Transverse colon (tissue), 4 donors: ENCODE measurements around the gene INAFM2. TPM values are rescaled to one million over a fixed set of nuclear protein-coding genes. Genes with fewer than 3 reads are reported as not detected.

ENCODE experiments used
- DNase-seq: peaks from one replicate; pipeline ENCODE4 v3.0.0-alpha.2; 2019
- H3K27ac ChIP-seq, 4 donors: fragments of 200-600 bp; sonication (generic); 2 replicates each; pipeline ENCODE4 v1.5.1; 2016 to 2018; ENCODE audit warnings: inconsistent platforms in 4 of 4
- H3K27me3 ChIP-seq: fragments of 200-600 bp; sonication (generic); 2 replicates; pipeline ENCODE4 v1.5.1; 2017; ENCODE audit warnings: inconsistent platforms
- H3K36me3 ChIP-seq, 4 donors: fragments of 200-600 bp; sonication (generic); 2 replicates each; pipeline ENCODE4 v1.5.1; 2017 to 2019; ENCODE audit warnings: inconsistent platforms in 4 of 4
- H3K4me1 ChIP-seq, 4 donors: fragments of 200-600 bp; sonication (generic); 2 replicates each; pipeline ENCODE4 v1.5.1; 2017 to 2020; ENCODE audit warnings: inconsistent platforms in 4 of 4
- H3K4me3 ChIP-seq, 4 donors: fragments of 200-600 bp; sonication (generic); 1 replicate in 1 of 4; 2 replicates in 3 of 4; pipeline versions ENCODE4 v1.5.1 to v1.6.1; 2017 to 2019; ENCODE audit warnings: inconsistent platforms in 4 of 4
- H3K9me3 ChIP-seq, 2 donors: fragments of 200-600 bp; sonication (generic); 2 replicates each; pipeline ENCODE4 v1.5.1; 2017 to 2019; ENCODE audit warnings: inconsistent platforms in 2 of 2
- EP300 ChIP-seq: sonication (generic); formaldehyde crosslinking; IDR thresholded peaks from one replicate; pipeline ENCODE4 v1.6.1; 2017; ENCODE audit warnings: antibody characterized with exemption, low read depth
- POLR2A ChIP-seq: fragments of 450-650 bp; IDR thresholded peaks from one replicate; pipeline ENCODE4 v1.6.1; 2016; ENCODE audit warnings: antibody characterized with exemption, mild to moderate bottlenecking, moderate library complexity
- POLR2AphosphoS5 ChIP-seq, 3 donors: sonication (generic); formaldehyde crosslinking; IDR thresholded peaks; one replicate each; pipeline ENCODE4 v1.6.1; 2016; ENCODE audit warnings: antibody characterized with exemption in 3 of 3
- WGBS, 2 donors: methylation state at CpG; one replicate each; pipeline ENCODE4 v1.1.5; 2018; ENCODE audit warnings: low coverage in 1 of 2; 5-methylcytosine and 5-hydroxymethylcytosine counted together
- in situ Hi-C, 4 donors: fragments of 200-750 bp; cut with MboI; loops; one replicate each; pipeline versions ENCODE4 v1.15.0 to v1.15.1; 2017; ENCODE audit warnings: low sequenced_read_pairs in 3 of 4, low pct_ligation_motif_present in 1 of 4, low pct_unique_long_range_greater_than_20kb in 1 of 4
- intact Hi-C: fragments of 100-400 bp; cut with DNase I; formaldehyde crosslinking; loops from one replicate; pipeline ENCODE4 v1.15.1; 2023; ENCODE audit warnings: low total_unique reads
- total RNA-seq, 4 donors: library from RNA; depleted of rRNA; stranded (reverse); fragments of >200 nt; gene quantifications; one replicate each; pipeline ENCODE4 v1.1.0, GENCODE V29; 2016
- TF ChIP-seq, protein P1 (sequence below), 5 experiments: fragments of 200-600 bp in 3 of 5; fragments of 450-650 bp in 2 of 5; sonication (generic) in 3 of 5; IDR thresholded peaks; 1 replicate in 2 of 5; 2 replicates in 3 of 5; pipeline ENCODE4 v1.5.1; 2016 to 2017; ENCODE audit warnings: antibody characterized with exemption in 5 of 5, inconsistent platforms in 3 of 5, mild to moderate bottlenecking in 2 of 5, moderate library complexity in 1 of 5

INAFM2 gene
- total RNA-seq, 4 donors from 2014 or later = 14.5 to 62.1 (median 19.4) TPM

DNA sequence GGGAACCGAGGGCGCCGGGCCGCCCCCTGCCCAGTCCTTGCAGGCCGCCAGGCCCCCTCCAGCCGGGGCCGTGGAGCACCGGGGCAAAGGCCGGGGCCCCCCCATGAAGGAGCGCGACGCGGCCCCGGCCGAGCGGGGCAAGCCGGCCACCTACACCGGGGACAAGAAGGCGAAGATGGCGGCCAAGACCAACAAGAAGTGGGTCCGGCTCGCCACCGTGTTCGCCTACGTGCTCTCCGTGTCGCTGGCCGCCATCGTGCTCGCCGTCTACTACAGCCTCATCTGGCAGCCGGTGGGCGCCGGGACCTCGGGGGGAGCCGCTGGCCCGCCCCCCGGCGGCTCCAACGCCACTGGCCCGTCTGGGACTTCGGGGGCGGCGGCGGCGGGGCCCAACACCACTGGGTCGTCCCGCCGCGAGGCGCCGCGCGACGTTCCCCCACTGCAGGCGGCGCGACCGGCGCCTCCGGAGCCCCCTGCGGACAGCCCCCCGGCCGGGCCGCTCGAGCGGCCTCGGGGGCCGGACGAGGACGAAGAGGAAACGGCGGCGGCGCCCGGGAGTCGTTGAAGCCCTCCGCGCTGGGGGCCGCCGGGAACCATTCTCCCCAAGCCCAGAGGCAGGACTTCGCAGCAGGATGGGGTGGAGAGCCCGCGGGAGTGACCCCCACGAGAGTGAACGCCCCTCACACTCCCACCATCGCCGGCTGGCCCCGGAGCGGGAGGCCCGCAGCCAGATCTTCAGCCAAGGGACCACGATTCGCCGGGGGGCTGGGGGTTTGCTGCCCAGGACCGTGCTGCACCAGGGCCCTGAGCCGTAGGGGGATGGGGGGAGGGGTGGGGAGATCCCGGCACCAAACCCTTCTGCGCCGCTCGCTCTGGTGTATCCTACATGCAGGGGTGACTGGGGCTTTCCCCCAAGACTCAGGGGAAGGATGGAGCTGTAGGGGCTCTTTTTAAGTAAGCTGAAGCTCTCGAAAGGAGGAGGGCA is 753 bp downstream of the INAFM2 start:
- Histone ChIP-seq H3K4me1 (peaks cover under 1 to 52% (median 22%) of the 10 kb centered on the region in 4 donors), H3K27ac (peak overlapping the region; percentile 89 to 98 (median 96)), H3K27me3 (no peaks in the 10 kb centered on the region), H3K36me3 (no peaks in the 10 kb centered on the region), H3K4me3 (peak overlapping the region; percentile 41 to 91 (median 78)), H3K9me3 (no peaks in the 10 kb centered on the region)
- DNase-seq = no peak
- in situ Hi-C loops (loop anchor here in 1 of 4 donors (25.0 kb wide), 1 partner anchor 88 kb away; the partner anchor contains the start of gene IVD), intact Hi-C loops (loop anchor here (1.0 to 10.0 kb wide), 2 partner anchors 16 to 219 kb away; partner anchors contain the start of genes BMF and CCDC9B)
- TF ChIP-seq EP300 (no peak), POLR2AphosphoS5 (IDR thresholded peaks at IDR 0.05) (no peak), POLR2A (no peak)
- TF ChIP-seq, protein P1, sequence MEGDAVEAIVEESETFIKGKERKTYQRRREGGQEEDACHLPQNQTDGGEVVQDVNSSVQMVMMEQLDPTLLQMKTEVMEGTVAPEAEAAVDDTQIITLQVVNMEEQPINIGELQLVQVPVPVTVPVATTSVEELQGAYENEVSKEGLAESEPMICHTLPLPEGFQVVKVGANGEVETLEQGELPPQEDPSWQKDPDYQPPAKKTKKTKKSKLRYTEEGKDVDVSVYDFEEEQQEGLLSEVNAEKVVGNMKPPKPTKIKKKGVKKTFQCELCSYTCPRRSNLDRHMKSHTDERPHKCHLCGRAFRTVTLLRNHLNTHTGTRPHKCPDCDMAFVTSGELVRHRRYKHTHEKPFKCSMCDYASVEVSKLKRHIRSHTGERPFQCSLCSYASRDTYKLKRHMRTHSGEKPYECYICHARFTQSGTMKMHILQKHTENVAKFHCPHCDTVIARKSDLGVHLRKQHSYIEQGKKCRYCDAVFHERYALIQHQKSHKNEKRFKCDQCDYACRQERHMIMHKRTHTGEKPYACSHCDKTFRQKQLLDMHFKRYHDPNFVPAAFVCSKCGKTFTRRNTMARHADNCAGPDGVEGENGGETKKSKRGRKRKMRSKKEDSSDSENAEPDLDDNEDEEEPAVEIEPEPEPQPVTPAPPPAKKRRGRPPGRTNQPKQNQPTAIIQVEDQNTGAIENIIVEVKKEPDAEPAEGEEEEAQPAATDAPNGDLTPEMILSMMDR (IDR thresholded peaks at IDR 0.05) = no peak
- WGBS, 2 donors = 2% methylated on average over 67 of the region's 101 CpGs; no CpG with 5 or more reads in 1 of the 2 donors

DNA sequence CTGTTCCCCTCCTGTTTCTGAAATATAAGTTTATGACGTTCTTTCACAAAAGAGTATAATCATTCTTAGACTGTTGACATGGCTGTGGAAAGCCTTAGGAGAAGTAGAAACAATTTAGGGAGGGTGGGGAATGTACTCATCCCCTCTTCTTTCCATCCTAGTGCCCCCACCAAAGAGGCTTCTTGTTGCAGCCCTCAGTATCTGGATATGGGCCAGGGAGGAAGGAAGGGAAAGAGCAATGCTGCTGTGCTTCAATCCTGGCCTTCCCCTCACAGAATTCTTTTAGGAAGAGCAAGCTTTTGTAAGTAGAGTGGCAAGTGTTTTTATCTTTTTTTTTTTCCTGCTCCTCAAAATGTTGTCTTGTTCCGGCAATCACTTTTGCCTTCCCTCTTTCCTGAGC is 1.7 kb downstream of the INAFM2 start:
- TF ChIP-seq EP300 (no peak), POLR2A (no peak), POLR2AphosphoS5 (IDR thresholded peaks at IDR 0.05) (no peak)
- TF ChIP-seq, protein P1 (IDR thresholded peaks at IDR 0.05) = no peak
- WGBS, 2 donors = 49 to 75% methylated on average over 1 to 2 of the region's 2 CpGs
- DNase-seq = no peak

DNA sequence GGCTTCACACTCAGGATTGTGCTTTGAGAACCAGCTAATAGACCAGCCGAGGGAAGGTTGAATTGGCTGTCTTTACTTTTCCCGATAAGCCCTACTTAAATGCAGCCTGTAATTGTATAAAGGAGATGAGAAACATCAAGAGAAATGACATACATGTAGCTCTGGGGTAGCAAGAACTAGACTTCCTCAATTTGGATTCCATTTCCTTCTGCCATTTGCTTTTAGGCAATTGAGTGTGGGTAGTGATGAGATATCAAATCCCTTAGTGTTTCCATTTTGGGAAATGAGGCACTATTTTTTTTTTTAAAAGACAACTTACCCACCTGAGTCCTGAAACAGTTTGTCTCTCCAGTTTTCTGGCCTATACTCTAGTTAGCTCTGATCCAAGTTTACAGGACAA is 2.2 kb downstream of the INAFM2 start:
- Histone ChIP-seq H3K4me1 (peaks cover 12 to 63% (median 29%) of the 10 kb centered on the region in 4 donors), H3K27me3 (no peaks in the 10 kb centered on the region), H3K4me3 (peak overlapping the region in 2 of 4 donors; percentile 83 to 91), H3K9me3 (no peaks in the 10 kb centered on the region), H3K36me3 (no peaks in the 10 kb centered on the region), H3K27ac (peak overlapping the region; percentile 89 to 98 (median 96))
- WGBS, 2 donors = 74% methylated on average over 2 of the region's 2 CpGs; no CpG with 5 or more reads in 1 of the 2 donors
- intact Hi-C loops = loop anchor here (10.0 kb wide), 1 partner anchor 221 kb away; the partner anchor contains the start of gene BMF
- TF ChIP-seq POLR2A (no peak), EP300 (no peak), POLR2AphosphoS5 (IDR thresholded peaks at IDR 0.05) (no peak)
- TF ChIP-seq, protein P1 (IDR thresholded peaks at IDR 0.05) = no peak
- DNase-seq = no peak
- in situ Hi-C loops = no loop called here

More for the DNA sequence above, 1.7 kb downstream of the INAFM2 start:
- in situ Hi-C loops = no loop called here
- H3K9me3 ChIP-seq = no peaks in the 10 kb centered on the region
- no peaks in the 10 kb centered on the region for H3K36me3 ChIP-seq
- H3K4me1 ChIP-seq = peaks cover 8 to 58% (median 26%) of the 10 kb centered on the region in 4 donors
- H3K27me3 ChIP-seq = no peaks in the 10 kb centered on the region
- H3K4me3 ChIP-seq = peak overlapping the region in 3 of 4 donors; percentile 73 to 91 (median 83)
- intact Hi-C loops = loop anchor here (10.0 kb wide), 1 partner anchor 220 kb away; the partner anchor contains the start of gene BMF
- H3K27ac ChIP-seq = peak overlapping the region; percentile 89 to 98 (median 96)

DNA sequence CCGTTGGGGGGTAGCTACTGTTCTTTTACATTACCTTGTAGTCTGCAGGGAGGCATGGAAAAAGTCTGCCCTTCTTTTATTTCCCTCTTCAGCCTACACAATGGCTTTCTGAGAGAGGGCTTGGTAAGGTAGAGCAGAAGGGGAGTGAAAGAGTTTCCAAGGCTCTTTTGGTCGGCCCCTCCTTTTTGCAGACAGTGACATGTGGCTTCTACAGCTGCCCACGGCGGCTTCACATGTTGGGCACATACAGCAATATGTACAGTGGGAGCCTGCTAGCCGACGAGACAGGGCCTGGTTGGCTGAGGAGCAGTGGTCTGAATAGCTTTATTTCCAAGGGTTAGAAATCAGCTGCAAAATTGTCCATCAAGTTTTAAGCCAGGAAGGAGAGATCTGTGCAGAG is 4.0 kb downstream of the INAFM2 start:
- no peaks in the 10 kb centered on the region for H3K36me3 ChIP-seq
- H3K27ac ChIP-seq = peak overlapping the region; percentile 95 to 98 (median 96)
- intact Hi-C loops (loop anchor here (10.0 kb wide), 1 partner anchor 223 kb away; the partner anchor contains the start of gene BMF), in situ Hi-C loops (no loop called here)
- no peaks in the 10 kb centered on the region for H3K27me3 ChIP-seq
- H3K9me3 ChIP-seq = no peaks in the 10 kb centered on the region
- no peak for TF ChIP-seq POLR2A
- no peak for TF ChIP-seq EP300
- TF ChIP-seq POLR2AphosphoS5 (IDR thresholded peaks at IDR 0.05) = no peak
- H3K4me1 ChIP-seq = peaks cover 16 to 72% (median 33%) of the 10 kb centered on the region in 4 donors
- WGBS, 2 donors = 61% methylated on average over 6 of the region's 6 CpGs; no CpG with 5 or more reads in 1 of the 2 donors
- H3K4me3 ChIP-seq = peak overlapping the region in 1 of 4 donors; percentile 18
- no peak for DNase-seq
